GM12864 (cell line): ENCODE data around the gene ETAA1.

Experiments used
- DNase-seq: peaks from one replicate; pipeline ENCODE4 v3.0.0-alpha.2; 2011; ENCODE audit warnings: low read depth
- H3K4me3 ChIP-seq: 2 replicates; pipeline ENCODE4 v1.5.1; 2011; ENCODE audit warnings: mild to moderate bottlenecking, low read depth, low read length, control low read depth
- TF ChIP-seq, protein P1 (sequence below): IDR thresholded peaks from 2 replicates; pipeline ENCODE4 v1.5.1; 2011; ENCODE audit warnings: low read depth, mild to moderate bottlenecking, moderate library complexity, low read length, control low read depth, inconsistent platforms; ENCODE audit errors: missing control alignments

Gene ETAA1

DNA sequence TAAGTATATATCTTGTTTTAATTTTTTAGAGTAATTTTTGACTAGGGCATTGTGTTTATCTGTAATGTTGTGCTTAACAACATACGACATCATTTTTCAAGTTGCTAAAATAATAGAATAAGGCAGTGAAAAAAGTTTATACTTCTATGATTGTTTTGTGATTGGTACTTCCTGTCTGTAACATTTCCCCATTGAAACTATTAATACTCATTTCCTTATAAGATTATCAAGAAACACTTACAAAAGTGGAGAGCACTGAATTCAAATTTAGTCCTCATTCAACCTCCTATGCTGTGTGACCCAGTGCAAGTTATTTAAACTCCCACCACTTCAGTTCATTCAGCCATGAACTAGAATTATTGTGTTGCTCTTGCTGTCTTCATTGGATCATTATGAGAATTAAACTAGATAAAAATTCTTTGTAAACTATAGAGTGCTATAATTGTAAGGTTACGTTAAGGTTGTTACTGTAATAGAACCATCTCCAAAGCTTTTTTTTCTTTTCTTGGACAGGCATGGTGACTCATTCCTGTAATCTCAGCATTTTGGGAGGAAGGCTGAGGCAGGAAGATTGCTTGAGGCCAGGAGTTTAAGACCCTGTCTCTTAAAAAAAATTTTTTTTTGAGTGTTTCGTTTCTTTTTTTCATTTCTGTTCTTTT is 2.8 kb downstream of the ETAA1 start:
- no peak for DNase-seq
- no peak overlapping the region for H3K4me3 ChIP-seq

DNA sequence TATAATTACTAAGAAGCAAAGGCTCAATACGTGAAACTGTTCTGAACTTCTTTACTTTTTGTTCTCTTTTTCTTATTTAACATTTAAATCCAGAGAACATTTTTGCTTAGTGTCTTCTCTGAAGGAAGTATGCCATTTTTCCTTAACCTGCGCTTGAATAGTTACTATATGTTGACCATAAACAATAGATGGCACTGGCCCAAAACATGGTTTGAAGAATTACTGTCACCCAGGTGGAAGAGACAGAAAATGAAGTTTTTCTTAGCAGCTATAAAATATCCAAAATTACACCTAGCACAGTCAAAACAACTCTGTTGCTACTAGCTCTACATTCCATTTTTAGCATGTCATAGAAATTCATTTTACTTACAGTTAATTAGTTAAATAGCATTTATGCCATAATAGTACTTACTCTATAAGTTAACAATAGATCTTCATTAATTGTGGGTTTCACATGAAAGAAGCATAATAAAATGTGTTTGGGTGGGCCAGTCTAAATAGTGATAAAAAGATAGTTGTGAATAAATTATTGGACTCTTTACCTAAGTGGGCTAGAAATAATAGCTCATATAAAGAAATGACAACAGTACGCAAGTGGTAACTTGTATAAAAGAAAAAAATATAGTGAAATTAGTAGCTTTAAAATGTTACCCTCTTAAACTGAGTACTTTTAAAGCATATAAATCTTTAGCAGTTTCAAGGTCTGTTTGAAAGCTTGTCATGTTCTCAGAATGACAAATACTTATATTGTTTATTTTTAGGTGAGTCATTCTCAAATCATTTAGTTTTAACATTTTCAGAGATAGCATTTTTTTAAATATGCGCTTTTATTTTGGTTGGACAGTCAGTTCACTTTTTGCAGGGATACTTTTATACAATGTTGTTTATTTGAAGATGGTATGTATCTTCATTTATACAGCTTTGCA is 3.7 kb downstream of the ETAA1 start:
- no peak for DNase-seq
- TF ChIP-seq, protein P1, sequence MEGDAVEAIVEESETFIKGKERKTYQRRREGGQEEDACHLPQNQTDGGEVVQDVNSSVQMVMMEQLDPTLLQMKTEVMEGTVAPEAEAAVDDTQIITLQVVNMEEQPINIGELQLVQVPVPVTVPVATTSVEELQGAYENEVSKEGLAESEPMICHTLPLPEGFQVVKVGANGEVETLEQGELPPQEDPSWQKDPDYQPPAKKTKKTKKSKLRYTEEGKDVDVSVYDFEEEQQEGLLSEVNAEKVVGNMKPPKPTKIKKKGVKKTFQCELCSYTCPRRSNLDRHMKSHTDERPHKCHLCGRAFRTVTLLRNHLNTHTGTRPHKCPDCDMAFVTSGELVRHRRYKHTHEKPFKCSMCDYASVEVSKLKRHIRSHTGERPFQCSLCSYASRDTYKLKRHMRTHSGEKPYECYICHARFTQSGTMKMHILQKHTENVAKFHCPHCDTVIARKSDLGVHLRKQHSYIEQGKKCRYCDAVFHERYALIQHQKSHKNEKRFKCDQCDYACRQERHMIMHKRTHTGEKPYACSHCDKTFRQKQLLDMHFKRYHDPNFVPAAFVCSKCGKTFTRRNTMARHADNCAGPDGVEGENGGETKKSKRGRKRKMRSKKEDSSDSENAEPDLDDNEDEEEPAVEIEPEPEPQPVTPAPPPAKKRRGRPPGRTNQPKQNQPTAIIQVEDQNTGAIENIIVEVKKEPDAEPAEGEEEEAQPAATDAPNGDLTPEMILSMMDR: no peak
- H3K4me3 ChIP-seq: no peak overlapping the region

More for the DNA sequence above, 2.8 kb downstream of the ETAA1 start:
- TF ChIP-seq, protein P1: no peak

DNA sequence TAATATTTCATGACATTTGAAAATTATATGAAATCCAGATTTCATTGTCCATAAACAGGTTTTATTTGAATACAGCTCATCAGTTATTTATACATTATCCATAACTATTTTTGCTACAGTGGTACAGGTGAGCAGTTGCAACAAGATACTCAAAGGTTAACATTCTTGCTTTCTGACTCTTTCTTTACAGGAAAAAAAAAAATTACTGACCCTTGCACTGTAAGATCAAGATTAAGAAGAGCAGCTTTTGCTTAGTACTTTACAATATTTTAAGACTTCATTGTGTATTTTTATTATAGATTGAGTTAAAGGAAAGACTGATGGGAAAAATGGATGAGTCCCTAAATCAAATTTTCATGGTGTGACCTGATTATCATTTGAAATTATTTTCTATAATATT is 11.2 kb downstream of the ETAA1 start:
- TF ChIP-seq, protein P1: no peak
- no peak overlapping the region for H3K4me3 ChIP-seq
- no peak for DNase-seq

DNA sequence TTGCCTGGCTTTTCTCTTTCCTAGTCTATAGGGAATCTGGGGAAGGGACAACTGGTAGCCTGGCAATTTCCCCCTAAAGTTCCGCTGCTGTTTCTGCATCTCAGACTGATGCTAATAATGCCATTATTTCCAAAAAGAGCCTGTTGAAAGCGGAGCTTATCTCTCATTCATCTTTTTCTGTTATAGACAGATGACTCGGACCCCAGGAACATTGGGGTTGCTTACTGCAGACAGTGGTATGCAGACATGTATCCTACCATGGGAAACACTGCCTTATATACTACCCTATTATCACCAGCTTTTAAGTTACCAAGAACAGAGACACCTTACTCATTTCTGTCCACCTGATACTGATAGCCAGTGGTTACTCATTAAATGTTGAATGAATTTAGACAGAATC is 15.3 kb downstream of the ETAA1 start:
- no peak overlapping the region for H3K4me3 ChIP-seq
- TF ChIP-seq, protein P1: no peak
- no peak for DNase-seq

DNA sequence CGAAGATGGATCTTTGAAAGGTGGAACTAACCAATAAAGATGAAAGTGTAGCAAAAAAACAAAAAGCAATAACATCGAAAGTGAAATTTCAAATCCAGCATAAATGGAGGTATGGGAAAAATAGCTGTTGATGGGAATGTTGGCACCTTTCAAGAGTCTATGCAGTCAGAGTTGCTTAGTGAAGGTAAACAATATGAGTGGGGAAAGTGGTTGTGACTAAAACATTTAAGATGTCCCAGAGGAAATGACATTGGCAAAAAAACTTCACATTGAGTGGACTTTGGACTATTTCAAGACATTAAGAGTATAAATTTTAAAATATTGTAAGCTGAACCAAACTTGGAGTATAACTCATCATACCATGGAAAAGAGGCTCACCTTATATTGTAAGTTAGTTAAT is 17.7 kb downstream of the ETAA1 start:
- TF ChIP-seq, protein P1: no peak
- H3K4me3 ChIP-seq: no peak overlapping the region
- DNase-seq: no peak

DNA sequence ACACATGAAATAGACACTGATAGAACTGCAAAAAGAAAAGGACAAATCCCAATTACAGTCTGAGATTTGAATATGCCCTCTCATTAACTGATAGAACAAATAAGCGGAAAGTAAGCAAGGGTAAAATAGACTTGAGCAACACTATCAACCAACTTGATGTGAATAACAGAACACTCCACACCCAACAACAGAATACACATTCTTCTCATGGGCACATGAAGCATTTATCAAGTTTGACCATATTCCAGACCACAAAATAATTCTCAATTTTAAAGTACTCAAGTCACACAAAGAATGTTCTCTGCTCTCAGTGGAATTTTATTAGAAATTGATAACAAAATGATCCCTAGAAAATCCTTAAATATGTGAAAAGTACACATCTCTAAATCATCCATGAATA is 19.0 kb downstream of the ETAA1 start:
- no peak for DNase-seq
- TF ChIP-seq, protein P1: no peak
- no peak overlapping the region for H3K4me3 ChIP-seq
